Activated naive CD4-positive, alpha-beta T cell treated with anti-CD3 and anti-CD28 coated beads for 36 hours (primary cell): Measurements from ENCODE around the gene MUC5AC. TPM values are rescaled to one million over a fixed set of nuclear protein-coding genes. Genes with fewer than 3 reads are reported as not detected.
"Not testable (repeated sequence)": the region's sequence is repeated elsewhere in the genome, so short reads cannot be mapped to it uniquely, and the experiment has no call there.

Experiments
- CTCF ChIA-PET: fragments of 350-600 bp; sonication (Branson Sonifier 250); formaldehyde crosslinking; loops from one replicate; lab custom pipeline; 2021; ENCODE audit warnings: antibody characterized with exemption; lab: Charles Lee
- DNase-seq: peaks from one replicate; pipeline ENCODE4 v3.0.0-alpha.2; 2020
- H3K27ac Mint-ChIP-seq: one replicate; pipeline ENCODE4 v1.8.0; 2021; ENCODE audit warnings: mild to moderate bottlenecking, mixed read lengths
- H3K27me3 Mint-ChIP-seq: one replicate; pipeline ENCODE4 v1.8.0; 2021; ENCODE audit warnings: low read depth, mixed read lengths
- H3K36me3 Mint-ChIP-seq: one replicate; pipeline ENCODE4 v1.8.0; 2021; ENCODE audit warnings: low read depth, mixed read lengths
- H3K4me1 Mint-ChIP-seq: one replicate; pipeline ENCODE4 v1.8.0; 2021; ENCODE audit warnings: low read depth, mixed read lengths
- H3K4me3 Mint-ChIP-seq: one replicate; pipeline ENCODE4 v1.8.0; 2021; ENCODE audit warnings: mild to moderate bottlenecking, moderate library complexity, mixed read lengths
- H3K9me3 Mint-ChIP-seq: one replicate; pipeline ENCODE4 v1.8.0; 2021; ENCODE audit warnings: mixed read lengths
- intact Hi-C: fragments of 100-400 bp; cut with micrococcal nuclease; formaldehyde crosslinking; loops from one replicate; pipeline ENCODE4 v1.15.1; 2023
- total RNA-seq, 2 experiments: library from RNA; stranded (reverse); gene quantifications; one replicate each; pipeline ENCODE4 v1.2.3, GENCODE V29; 2021

MUC5AC gene
- total RNA-seq, 2 experiments from 2014 or later: not detected

DNA sequence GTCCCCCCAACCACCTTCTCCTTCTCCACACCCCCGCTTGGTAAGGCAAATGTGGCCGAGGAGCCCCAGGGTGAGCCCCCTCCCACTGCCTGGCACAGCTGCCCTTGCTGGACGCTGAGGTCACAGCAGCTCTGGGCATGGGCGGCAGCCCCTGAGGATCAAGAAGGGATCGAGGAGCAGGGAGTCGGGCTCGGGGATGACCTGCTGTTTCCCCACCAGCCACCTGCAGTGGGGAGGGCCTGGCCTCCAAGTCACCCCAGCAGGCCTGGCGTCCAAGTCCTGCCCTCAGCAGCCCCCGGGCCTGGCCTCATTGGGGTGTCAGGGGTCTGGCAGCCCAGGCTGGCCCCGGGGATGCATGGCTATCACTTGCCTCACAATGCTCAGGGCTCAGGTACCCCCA, 23.7 kb downstream of the MUC5AC start:
- no peaks in the 10 kb centered on the region for H3K9me3 Mint-ChIP-seq
- no peak for DNase-seq
- H3K4me1 Mint-ChIP-seq: no peaks in the 10 kb centered on the region
- no peak overlapping the region for H3K4me3 Mint-ChIP-seq
- intact Hi-C loops: no loop called here
- no peak overlapping the region for H3K27ac Mint-ChIP-seq
- no peaks in the 10 kb centered on the region for H3K36me3 Mint-ChIP-seq
- no peaks in the 10 kb centered on the region for H3K27me3 Mint-ChIP-seq
- CTCF ChIA-PET: no interaction called here

- Mint-ChIP-seq H3K9me3 (no peaks in the 10 kb centered on the region), H3K27me3 (no peaks in the 10 kb centered on the region), H3K4me3 (no peak overlapping the region), H3K27ac (no peak overlapping the region), H3K4me1 (no peaks in the 10 kb centered on the region), H3K36me3 (no peaks in the 10 kb centered on the region)
- intact Hi-C loops: no loop called here
- DNase-seq: no peak
- CTCF ChIA-PET: no interaction called here
Observed at GRCh38 chr11:1181853-1182535, 24.2 kb downstream of the MUC5AC start.

DNA sequence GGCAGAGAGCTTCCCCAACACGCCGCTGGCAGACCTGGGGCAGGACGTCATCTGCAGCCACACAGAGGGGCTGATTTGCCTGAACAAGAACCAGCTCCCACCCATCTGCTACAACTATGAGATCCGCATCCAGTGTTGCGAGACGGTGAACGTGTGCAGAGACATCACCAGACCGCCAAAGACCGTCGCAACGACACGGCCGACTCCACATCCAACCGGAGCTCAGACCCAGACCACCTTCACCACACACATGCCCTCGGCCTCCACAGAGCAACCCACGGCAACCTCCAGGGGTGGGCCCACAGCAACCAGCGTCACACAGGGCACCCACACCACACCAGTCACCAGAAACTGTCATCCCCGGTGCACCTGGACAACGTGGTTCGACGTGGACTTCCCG, 26.4 kb downstream of the MUC5AC start:
- H3K27ac Mint-ChIP-seq, H3K27me3 Mint-ChIP-seq, H3K36me3 Mint-ChIP-seq, intact Hi-C loops, H3K4me3 Mint-ChIP-seq, DNase-seq, CTCF ChIA-PET, H3K4me1 Mint-ChIP-seq, H3K9me3 Mint-ChIP-seq: not testable (repeated sequence)

DNA sequence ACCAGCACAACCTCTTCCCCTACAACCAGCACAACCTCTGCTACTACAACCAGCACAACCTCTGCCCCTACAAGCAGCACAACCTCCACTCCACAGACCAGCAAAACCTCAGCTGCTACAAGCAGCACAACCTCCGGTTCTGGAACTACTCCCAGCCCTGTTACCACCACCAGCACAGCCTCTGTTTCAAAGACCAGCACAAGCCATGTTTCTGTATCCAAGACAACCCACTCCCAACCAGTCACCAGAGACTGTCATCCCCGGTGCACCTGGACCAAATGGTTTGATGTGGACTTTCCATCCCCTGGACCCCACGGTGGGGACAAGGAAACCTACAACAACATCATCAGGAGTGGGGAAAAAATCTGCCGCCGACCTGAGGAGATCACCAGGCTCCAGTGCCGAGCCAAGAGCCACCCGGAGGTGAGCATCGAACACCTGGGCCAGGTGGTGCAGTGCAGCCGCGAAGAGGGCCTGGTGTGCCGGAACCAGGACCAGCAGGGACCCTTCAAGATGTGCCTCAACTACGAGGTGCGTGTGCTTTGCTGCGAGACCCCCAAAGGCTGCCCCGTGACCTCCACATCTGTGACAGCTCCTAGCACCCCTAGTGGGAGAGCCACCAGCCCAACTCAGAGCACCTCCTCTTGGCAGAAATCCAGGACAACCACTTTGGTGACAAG, 30.8 kb downstream of the MUC5AC start:
- intact Hi-C loops, DNase-seq, H3K4me3 Mint-ChIP-seq, H3K36me3 Mint-ChIP-seq, H3K9me3 Mint-ChIP-seq, H3K27ac Mint-ChIP-seq, H3K27me3 Mint-ChIP-seq, CTCF ChIA-PET, H3K4me1 Mint-ChIP-seq: not testable (repeated sequence)

DNA sequence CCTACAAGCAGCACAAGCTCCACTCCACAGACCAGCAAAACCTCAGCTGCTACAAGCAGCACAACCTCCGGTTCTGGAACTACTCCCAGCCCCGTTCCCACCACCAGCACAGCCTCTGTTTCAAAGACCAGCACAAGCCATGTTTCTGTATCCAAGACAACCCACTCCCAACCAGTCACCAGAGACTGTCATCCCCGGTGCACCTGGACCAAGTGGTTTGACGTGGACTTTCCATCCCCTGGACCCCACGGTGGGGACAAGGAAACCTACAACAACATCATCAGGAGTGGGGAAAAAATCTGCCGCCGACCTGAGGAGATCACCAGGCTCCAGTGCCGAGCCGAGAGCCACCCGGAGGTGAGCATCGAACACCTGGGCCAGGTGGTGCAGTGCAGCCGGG, 32.1 kb downstream of the MUC5AC start:
- H3K27me3 Mint-ChIP-seq, H3K4me3 Mint-ChIP-seq, intact Hi-C loops, CTCF ChIA-PET, H3K27ac Mint-ChIP-seq, H3K4me1 Mint-ChIP-seq, H3K36me3 Mint-ChIP-seq, H3K9me3 Mint-ChIP-seq, DNase-seq: not testable (repeated sequence)

DNA sequence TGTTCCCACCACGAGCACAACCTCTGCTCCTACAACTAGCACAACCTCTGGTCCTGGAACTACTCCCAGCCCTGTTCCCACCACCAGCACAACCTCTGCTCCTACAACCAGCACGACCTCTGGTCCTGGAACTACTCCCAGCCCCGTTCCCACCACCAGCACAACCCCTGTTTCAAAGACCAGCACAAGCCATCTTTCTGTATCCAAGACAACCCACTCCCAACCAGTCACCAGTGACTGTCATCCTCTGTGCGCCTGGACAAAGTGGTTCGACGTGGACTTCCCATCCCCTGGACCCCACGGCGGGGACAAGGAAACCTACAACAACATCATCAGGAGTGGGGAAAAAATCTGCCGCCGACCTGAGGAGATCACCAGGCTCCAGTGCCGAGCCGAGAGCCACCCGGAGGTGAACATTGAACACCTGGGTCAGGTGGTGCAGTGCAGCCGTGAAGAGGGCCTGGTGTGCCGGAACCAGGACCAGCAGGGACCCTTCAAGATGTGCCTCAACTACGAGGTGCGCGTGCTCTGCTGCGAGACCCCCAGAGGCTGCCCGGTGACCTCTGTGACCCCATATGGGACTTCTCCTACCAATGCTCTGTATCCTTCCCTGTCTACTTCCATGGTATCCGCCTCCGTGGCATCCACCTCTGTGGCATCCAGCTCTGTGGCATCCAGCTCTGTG, 34.2 kb downstream of the MUC5AC start:
- H3K4me3 Mint-ChIP-seq, H3K27me3 Mint-ChIP-seq, H3K36me3 Mint-ChIP-seq, CTCF ChIA-PET, H3K4me1 Mint-ChIP-seq, H3K9me3 Mint-ChIP-seq, H3K27ac Mint-ChIP-seq, intact Hi-C loops: not testable (repeated sequence)
- DNase-seq: peak; percentile 2

- Mint-ChIP-seq H3K4me3 (no peak overlapping the region), H3K36me3 (no peaks in the 10 kb centered on the region), H3K27me3 (no peaks in the 10 kb centered on the region), H3K4me1 (no peaks in the 10 kb centered on the region), H3K9me3 (no peaks in the 10 kb centered on the region), H3K27ac (no peak overlapping the region)
- CTCF ChIA-PET: no interaction called here
- peak; percentile 0 for DNase-seq
- intact Hi-C loops: no loop called here
Observed at GRCh38 chr11:1192741-1193325, 35.1 kb downstream of the MUC5AC start.

GRCh38 chr11:1193326-1194230, 35.8 kb downstream of the MUC5AC start:
- H3K9me3 Mint-ChIP-seq: no peaks in the 10 kb centered on the region
- no peak overlapping the region for H3K4me3 Mint-ChIP-seq
- CTCF ChIA-PET: no interaction called here
- intact Hi-C loops: no loop called here
- no peaks in the 10 kb centered on the region for H3K4me1 Mint-ChIP-seq
- H3K27ac Mint-ChIP-seq: no peak overlapping the region
- peak; percentile 3 for DNase-seq
- no peaks in the 10 kb centered on the region for H3K27me3 Mint-ChIP-seq
- no peaks in the 10 kb centered on the region for H3K36me3 Mint-ChIP-seq

- CTCF ChIA-PET: no interaction called here
- H3K36me3 Mint-ChIP-seq: no peaks in the 10 kb centered on the region
- DNase-seq: peak; percentile 3
- H3K27me3 Mint-ChIP-seq: no peaks in the 10 kb centered on the region
- no peak overlapping the region for H3K4me3 Mint-ChIP-seq
- H3K9me3 Mint-ChIP-seq: no peaks in the 10 kb centered on the region
- H3K4me1 Mint-ChIP-seq: no peaks in the 10 kb centered on the region
- intact Hi-C loops: no loop called here
- no peak overlapping the region for H3K27ac Mint-ChIP-seq
Observed at GRCh38 chr11:1194231-1194976, 36.7 kb downstream of the MUC5AC start.

DNA sequence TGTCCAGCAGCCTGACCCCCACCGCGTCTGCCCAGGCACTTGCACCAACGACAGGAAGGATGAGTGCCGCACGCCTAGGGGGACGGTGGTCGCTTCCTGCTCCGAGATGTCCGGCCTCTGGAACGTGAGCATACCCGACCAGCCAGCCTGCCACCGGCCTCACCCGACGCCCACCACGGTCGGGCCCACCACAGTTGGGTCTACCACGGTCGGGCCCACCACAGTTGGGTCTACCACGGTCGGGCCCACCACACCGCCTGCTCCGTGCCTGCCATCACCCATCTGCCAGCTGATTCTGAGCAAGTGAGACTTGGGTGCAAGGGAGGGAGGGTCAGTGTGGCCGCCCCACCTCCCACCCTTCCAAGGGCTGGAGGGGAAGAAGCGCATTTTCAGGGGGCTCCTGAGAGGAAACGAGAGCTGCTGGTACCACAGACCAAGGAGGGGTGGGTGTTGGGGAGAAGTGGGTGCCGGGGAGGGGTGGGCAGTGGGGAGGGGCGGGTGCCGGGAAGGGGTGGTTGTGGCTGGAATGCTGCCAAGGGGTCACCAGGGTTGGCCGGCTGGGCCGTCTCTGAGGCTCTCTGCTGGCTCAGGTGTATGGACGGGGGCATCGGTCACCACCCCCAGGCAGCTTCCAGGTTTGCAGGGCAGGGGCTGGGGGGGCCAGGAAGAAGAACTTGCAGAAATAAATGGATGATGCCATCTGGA, 37.4 kb downstream of the MUC5AC start:
- H3K4me3 Mint-ChIP-seq: no peak overlapping the region
- peak; percentile 3 for DNase-seq
- H3K36me3 Mint-ChIP-seq: no peaks in the 10 kb centered on the region

More for the DNA sequence above, 37.4 kb downstream of the MUC5AC start:
- no peaks in the 10 kb centered on the region for H3K27me3 Mint-ChIP-seq
- no peak overlapping the region for H3K27ac Mint-ChIP-seq
- intact Hi-C loops: no loop called here
- CTCF ChIA-PET: no interaction called here
- no peaks in the 10 kb centered on the region for H3K9me3 Mint-ChIP-seq
- H3K4me1 Mint-ChIP-seq: no peaks in the 10 kb centered on the region
